IMR-90 (cell line): ENCODE measurements around the gene DNMT3A. TPM values are rescaled to one million over a fixed set of nuclear protein-coding genes. Genes with fewer than 3 reads are reported as not detected.

Source experiments
- ATAC-seq: fragments of 200-7000 bp; cut with Tn5 transposase; 2 replicates; pipeline ENCODE4 v1.9.1; 2020; ENCODE audit warnings: low read depth, mild to moderate bottlenecking, moderate library complexity
- BruUV-seq: library from RNA; stranded (reverse); fragments of 400-500 nt; replicated peaks from 2 replicates; lab custom pipeline; 2021; lab: Mats Ljungman, UMichigan
- CTCF ChIA-PET: fragments of 300-600 bp; formaldehyde crosslinking; extraction: SDS; loops from one replicate; lab custom pipeline; 2021; ENCODE audit warnings: antibody characterized with exemption; lab: Yijun Ruan, JAX
- POLR2A ChIA-PET: fragments of 300-600 bp; sonication (Branson Sonifier 250); formaldehyde crosslinking; loops from one replicate; lab custom pipeline; 2022; ENCODE audit warnings: antibody characterized with exemption; ENCODE audit not compliant: unreplicated experiment; lab: Charles Lee
- DNase-seq: peaks from one replicate; pipeline ENCODE4 v3.0.0; 2013
- H2AFZ ChIP-seq: replicated peaks from 2 replicates; pipeline ENCODE3; 2013; ENCODE audit warnings: low read length, mild to moderate bottlenecking; ENCODE audit not compliant: poor library complexity
- H2AK5ac ChIP-seq: 2 replicates; pipeline ENCODE4 v1.6.1; 2013; ENCODE audit warnings: low read depth, low read length, inconsistent platforms
- H2AK9ac ChIP-seq: replicated peaks from 2 replicates; pipeline ENCODE3; 2013; ENCODE audit warnings: mild to moderate bottlenecking, low read depth, low read length, moderate library complexity; ENCODE audit not compliant: poor library complexity
- H2BK120ac ChIP-seq: 2 replicates; pipeline ENCODE4 v1.6.1; 2013; ENCODE audit warnings: low read depth, low read length, inconsistent platforms
- H2BK15ac ChIP-seq: 3 replicates; pipeline ENCODE4 v1.6.1; 2013; ENCODE audit warnings: low read depth, low read length, inconsistent platforms
- H2BK20ac ChIP-seq: 2 replicates; pipeline ENCODE4 v1.6.1; 2013; ENCODE audit warnings: low read depth, mild to moderate bottlenecking, inconsistent platforms, low read length, moderate library complexity
- H2BK5ac ChIP-seq: 2 replicates; pipeline ENCODE4 v1.6.1; 2013; ENCODE audit warnings: mild to moderate bottlenecking, low read depth, low read length, inconsistent platforms; ENCODE audit not compliant: poor library complexity, severe bottlenecking
- H3K14ac ChIP-seq: replicated peaks from 2 replicates; pipeline ENCODE4 v1.6.1; 2013; ENCODE audit warnings: low read depth, low read length, inconsistent platforms
- H3K18ac ChIP-seq: 2 replicates; pipeline ENCODE4 v1.6.1; 2013; ENCODE audit warnings: low read depth, low read length, control low read depth
- H3K23ac ChIP-seq: 2 replicates; pipeline ENCODE4 v1.6.1; 2013; ENCODE audit warnings: low read depth, low read length, inconsistent platforms
- H3K27ac ChIP-seq: 2 replicates; pipeline ENCODE4 v1.5.1; 2013; ENCODE audit warnings: mild to moderate bottlenecking, control low read depth, low read length; ENCODE audit not compliant: insufficient read depth
- H3K27me3 ChIP-seq: 2 replicates; pipeline ENCODE4 v1.6.1; 2013; ENCODE audit warnings: low read length; ENCODE audit not compliant: control insufficient read depth, insufficient read depth
- H3K36me3 ChIP-seq: 2 replicates; pipeline ENCODE4 v1.6.1; 2013; ENCODE audit warnings: low read length, mixed read lengths; ENCODE audit not compliant: control insufficient read depth, insufficient read depth
- H3K4ac ChIP-seq: 2 replicates; pipeline ENCODE4 v1.6.1; 2013; ENCODE audit warnings: low read depth, low read length, inconsistent platforms
- H3K4me1 ChIP-seq: 2 replicates; pipeline ENCODE4 v1.6.1; 2013; ENCODE audit warnings: low read length, mixed read lengths; ENCODE audit not compliant: control insufficient read depth, insufficient read depth
- H3K4me2 ChIP-seq: 2 replicates; pipeline ENCODE4 v1.6.1; 2013; ENCODE audit warnings: low read depth, mild to moderate bottlenecking, control low read depth, low read length, moderate library complexity
- H3K4me3 ChIP-seq: 2 replicates; pipeline ENCODE4 v1.5.1; 2013; ENCODE audit warnings: low read depth, mild to moderate bottlenecking, control low read depth, low read length, moderate library complexity; ENCODE audit not compliant: insufficient read depth
- H3K56ac ChIP-seq: 2 replicates; pipeline ENCODE4 v1.6.1; 2013; ENCODE audit warnings: low read length, inconsistent platforms; ENCODE audit not compliant: insufficient read depth; ENCODE audit errors: extremely low read depth
- H3K79me1 ChIP-seq, 2 experiments: 2 replicates each; pipeline ENCODE4 v1.6.1; 2013; ENCODE audit warnings: low read length in 2 of 2, inconsistent platforms in 1 of 2, low read depth in 1 of 2
- H3K9ac ChIP-seq: 2 replicates; pipeline ENCODE4 v1.6.1; 2013; ENCODE audit warnings: low read depth, low read length, control low read depth
- H3K9me1 ChIP-seq: 2 replicates; pipeline ENCODE4 v1.6.1; 2013; ENCODE audit warnings: low read length, inconsistent platforms; ENCODE audit not compliant: insufficient read depth
- H3K9me3 ChIP-seq: 2 replicates; pipeline ENCODE4 v1.6.1; 2013; ENCODE audit warnings: low read length; ENCODE audit not compliant: control insufficient read depth, insufficient read depth
- H4K20me1 ChIP-seq: 2 replicates; pipeline ENCODE4 v1.6.1; 2013; ENCODE audit warnings: low read length, inconsistent platforms; ENCODE audit not compliant: insufficient read depth
- H4K5ac ChIP-seq: 2 replicates; pipeline ENCODE4 v1.6.1; 2013; ENCODE audit warnings: mild to moderate bottlenecking, low read depth, low read length, control low read depth
- H4K8ac ChIP-seq, 2 experiments: 2 replicates each; pipeline ENCODE4 v1.6.1; 2013; ENCODE audit warnings: low read depth in 2 of 2, low read length in 2 of 2, control low read depth in 1 of 2, inconsistent platforms in 1 of 2
- H4K91ac ChIP-seq: 2 replicates; pipeline ENCODE4 v1.6.1; 2013; ENCODE audit warnings: low read depth, low read length, inconsistent platforms; ENCODE audit not compliant: insufficient read depth
- CHD1 ChIP-seq: IDR thresholded peaks from 2 replicates; pipeline ENCODE4 v1.6.1; 2012; ENCODE audit warnings: low read depth, low read length, improper control_type of control experiment
- MAZ ChIP-seq: IDR thresholded peaks from 2 replicates; pipeline ENCODE4 v1.6.1; 2012; ENCODE audit warnings: low read depth, mild to moderate bottlenecking, low read length, improper control_type of control experiment, moderate library complexity, borderline replicate concordance
- WGBS, 2 experiments: methylation state at CpG; one replicate each; pipeline versions ENCODE4 v1.1.5 to v1.1.7; 2013; ENCODE audit warnings: missing lambda C conversion rate in 2 of 2; ENCODE audit not compliant: insufficient read length in 1 of 2; ENCODE audit errors: extremely low coverage in 2 of 2; 5-methylcytosine and 5-hydroxymethylcytosine counted together
- dilution Hi-C: fragments of 300-500 bp; cut with HindIII; formaldehyde crosslinking; loops from one replicate; pipeline ENCODE4 v1.14.3; 2018; ENCODE audit warnings: low sequenced_read_pairs; ENCODE audit not compliant: unreplicated experiment
- in situ Hi-C: fragments of 300-500 bp; cut with MboI; formaldehyde crosslinking; loops from 3 replicates; pipeline ENCODE4 v1.14.3; 2019; ENCODE audit warnings: low sequenced_read_pairs, inconsistent platforms, mixed read lengths
- intact Hi-C: fragments of 100-400 bp; cut with micrococcal nuclease; formaldehyde crosslinking; loops from 2 replicates; pipeline ENCODE4 v1.10.0; 2022
- polyA plus RNA-seq, 3 experiments: library from polyadenylated mRNA; depleted of rRNA; stranded (reverse); fragments of >200 nt; gene quantifications; 2 replicates each; pipeline ENCODE4 v1.2.3, GENCODE V29; 2012; ENCODE audit warnings: low replicate concordance in 1 of 3
- total RNA-seq: library from RNA; depleted of rRNA; stranded (reverse); fragments of >200 nt; gene quantifications from 2 replicates; pipeline ENCODE4 v1.2.3, GENCODE V29; 2012

Gene DNMT3A
- total and polyA plus RNA-seq, 2 of the 4 experiments (the other 2 are of a cell fraction), result 4.4 to 9.7 TPM

- Histone ChIP-seq H3K27ac (no peak overlapping the region; the same call in 1 of the 2 replicates), H2BK5ac (no peak overlapping the region), H3K79me1 (peaks cover 0 to 44% of the 10 kb centered on the region in 2 experiments; a peak in 2 of 4 replicates), H4K91ac (no peak overlapping the region; the same call in 1 of the 2 replicates), H2AK9ac (peak overlapping the region; percentile 82), H3K9me1 (no peaks in the 10 kb centered on the region; the same call in 1 of the 2 replicates), H3K14ac (no peak overlapping the region), H2AK5ac (0 out of 2 replicates have a peak overlapping the region, but pooled peaks have one; percentile 16), H4K5ac (no peak overlapping the region), H3K4me3 (peak overlapping the region; percentile 60), H3K4ac (peak overlapping the region; percentile 61; the same call in 1 of the 2 replicates), H3K27me3 (no peaks in the 10 kb centered on the region), H4K20me1 (peaks cover 44% of the 10 kb centered on the region), H2BK20ac (no peak overlapping the region), H3K9me3 (no peaks in the 10 kb centered on the region), H3K56ac (no peak overlapping the region), H3K23ac (no peak overlapping the region), H3K4me1 (peaks cover 8% of the 10 kb centered on the region; the same call in 1 of the 2 replicates), H4K8ac (peak overlapping the region; percentile 47 to 85; a peak in 2 of 4 replicates), H3K18ac (peak overlapping the region; percentile 4; the same call in 1 of the 2 replicates), H2BK120ac (no peak overlapping the region), H2AFZ (peak overlapping the region; percentile 91), H3K36me3 (no peaks in the 10 kb centered on the region), H2BK15ac (no peak overlapping the region), H3K9ac (peak overlapping the region; percentile 70), H3K4me2 (peak overlapping the region; percentile 74)
- 13% methylated on average over 26 of the region's 73 CpGs; no CpG with 5 or more reads in 1 of the 2 experiments for WGBS, 2 experiments
- no TSS peak for BruUV-seq
- DNase-seq, result no peak
- ChIA-PET CTCF (no interaction called here), POLR2A (no interaction called here)
- in situ Hi-C loops, result no loop called here
- TF ChIP-seq MAZ (0 out of 2 replicates have a peak, but pooled peaks have one; percentile 11), CHD1 (no peak)
- ATAC-seq, result peak; percentile 0; the same call in 1 of the 2 replicates
- intact Hi-C loops, result no loop called here
- dilution Hi-C loops, result no loop called here
Observed at GRCh38 chr2:25340181-25340921, 1.4 kb downstream of the DNMT3A start.
